Measurements from ENCODE around the gene HELZ. TPM values are rescaled to one million over a fixed set of nuclear protein-coding genes. Genes with fewer than 3 reads are reported as not detected.
"Not testable (repeated sequence)": the region's sequence is repeated elsewhere in the genome, so short reads cannot be mapped to it uniquely, and the experiment has no call there.

The HELZ gene
- total RNA-seq, 1 donor from 2014 or later: 39.1 TPM

GRCh38 chr17:67043283-67043682, 201.7 kb downstream of the HELZ start:
- Mint-ChIP-seq H3K4me1 (no peaks in the 10 kb centered on the region), H3K4me3 (no peak overlapping the region), H3K36me3 (ENCODE audit: low read depth) (no peaks in the 10 kb centered on the region), H3K9me3 (no peaks in the 10 kb centered on the region), H3K27me3 (ENCODE audit: low read depth) (no peaks in the 10 kb centered on the region), H3K27ac (ENCODE audit: unreplicated experiment) (no peak overlapping the region)
- no peak for DNase-seq (ENCODE audit: low read depth, low spot score)
- no peak for TF ChIP-seq CTCF (conservative IDR thresholded peaks at IDR 0.05)

- Mint-ChIP-seq H3K27me3 (ENCODE audit: low read depth) (no peaks in the 10 kb centered on the region), H3K9me3 (no peaks in the 10 kb centered on the region), H3K4me3 (no peak overlapping the region), H3K36me3 (ENCODE audit: low read depth) (no peaks in the 10 kb centered on the region), H3K4me1 (no peaks in the 10 kb centered on the region), H3K27ac (ENCODE audit: unreplicated experiment) (no peak overlapping the region)
- no peak for TF ChIP-seq CTCF (conservative IDR thresholded peaks at IDR 0.05)
- DNase-seq (ENCODE audit: low read depth, low spot score): no peak
Measured at GRCh38 chr17:67041941-67042899, 202.8 kb downstream of the HELZ start.

- TF ChIP-seq CTCF (conservative IDR thresholded peaks at IDR 0.05): no peak
- Mint-ChIP-seq H3K9me3 (peaks cover under 1% of the 10 kb centered on the region), H3K27me3 (ENCODE audit: low read depth) (no peaks in the 10 kb centered on the region), H3K4me3 (no peak overlapping the region), H3K36me3 (ENCODE audit: low read depth) (no peaks in the 10 kb centered on the region), H3K4me1 (no peaks in the 10 kb centered on the region), H3K27ac (ENCODE audit: unreplicated experiment) (no peak overlapping the region)
- no peak for DNase-seq (ENCODE audit: low read depth, low spot score)
Measured at GRCh38 chr17:67041531-67041930, 203.5 kb downstream of the HELZ start.

- not testable (repeated sequence) for H3K36me3 Mint-ChIP-seq (ENCODE audit: low read depth); H3K27ac Mint-ChIP-seq (ENCODE audit: unreplicated experiment); H3K4me1 Mint-ChIP-seq; DNase-seq (ENCODE audit: low read depth, low spot score); H3K9me3 Mint-ChIP-seq; H3K27me3 Mint-ChIP-seq (ENCODE audit: low read depth); H3K4me3 Mint-ChIP-seq
Measured at GRCh38 chr17:67041119-67041518, 203.9 kb downstream of the HELZ start.

- Mint-ChIP-seq H3K4me1 (no peaks in the 10 kb centered on the region), H3K4me3 (no peak overlapping the region)
Measured at GRCh38 chr17:67040652-67041051, 204.3 kb downstream of the HELZ start.

More at GRCh38 chr17:67040652-67041051, 204.3 kb downstream of the HELZ start:
- peaks cover 4% of the 10 kb centered on the region for H3K9me3 Mint-ChIP-seq
- no peak for TF ChIP-seq CTCF (conservative IDR thresholded peaks at IDR 0.05)
- H3K27ac Mint-ChIP-seq (ENCODE audit: unreplicated experiment): no peak overlapping the region
- H3K27me3 Mint-ChIP-seq (ENCODE audit: low read depth): no peaks in the 10 kb centered on the region
- no peak for DNase-seq (ENCODE audit: low read depth, low spot score)
- no peaks in the 10 kb centered on the region for H3K36me3 Mint-ChIP-seq (ENCODE audit: low read depth)
